Neuronal stem cell (in vitro differentiated cells): ENCODE data around the gene PLCG1.
"Not testable (repeated sequence)": the region's sequence is repeated elsewhere in the genome, so short reads cannot be mapped to it uniquely, and the experiment has no call there.

Experiments used
- DNase-seq: peaks from one replicate; pipeline ENCODE4 v3.0.0-alpha.2; 2013; ENCODE audit warnings: low spot score
- H2AFZ ChIP-seq: one replicate; pipeline ENCODE4 v1.6.1; 2013; ENCODE audit warnings: mild to moderate bottlenecking, low read length, inconsistent platforms
- H2AK5ac ChIP-seq: 2 replicates; pipeline ENCODE4 v1.6.1; 2013; ENCODE audit warnings: low read depth, mild to moderate bottlenecking, inconsistent platforms, low read length, moderate library complexity, mixed read lengths
- H2BK120ac ChIP-seq: 2 replicates; pipeline ENCODE4 v1.6.1; 2013; ENCODE audit warnings: low read depth, mild to moderate bottlenecking, inconsistent platforms, low read length, moderate library complexity, mixed read lengths
- H2BK12ac ChIP-seq: one replicate; pipeline ENCODE4 v1.6.1; 2013; ENCODE audit warnings: low read length, inconsistent platforms
- H2BK15ac ChIP-seq: 2 replicates; pipeline ENCODE4 v1.6.1; 2013; ENCODE audit warnings: mild to moderate bottlenecking, low read length, inconsistent platforms, mixed read lengths
- H2BK5ac ChIP-seq: one replicate; pipeline ENCODE4 v1.6.1; 2013; ENCODE audit warnings: inconsistent platforms, mild to moderate bottlenecking, low read length, moderate library complexity
- H3K14ac ChIP-seq: one replicate; pipeline ENCODE4 v1.6.1; 2013; ENCODE audit warnings: low read length, inconsistent platforms
- H3K18ac ChIP-seq: 2 replicates; pipeline ENCODE4 v1.6.1; 2013; ENCODE audit warnings: low read length, inconsistent platforms
- H3K23ac ChIP-seq: 2 replicates; pipeline ENCODE4 v1.6.1; 2013; ENCODE audit warnings: low read depth, mild to moderate bottlenecking, mixed read lengths, low read length, inconsistent platforms; ENCODE audit not compliant: poor library complexity
- H3K27ac ChIP-seq: replicated peaks from 3 replicates; pipeline ENCODE4 v1.5.1; 2013; ENCODE audit warnings: low read length, inconsistent platforms
- H3K27me3 ChIP-seq, 3 experiments: 2 replicates each; pipeline ENCODE4 v1.6.1; 2013; ENCODE audit warnings: low read length in 3 of 3, mild to moderate bottlenecking in 2 of 3, inconsistent platforms in 1 of 3, low read depth in 1 of 3, mixed read lengths in 1 of 3, moderate library complexity in 1 of 3; ENCODE audit not compliant: control insufficient read depth in 3 of 3, insufficient read depth in 3 of 3
- H3K36me3 ChIP-seq, 2 donors: replicated peaks in 1 of 2; 2 replicates each; pipeline ENCODE4 v1.6.1; 2013; ENCODE audit warnings: low read length in 2 of 2; ENCODE audit not compliant: control insufficient read depth in 2 of 2, insufficient read depth in 2 of 2
- H3K4ac ChIP-seq: 2 replicates; pipeline ENCODE4 v1.6.1; 2013; ENCODE audit warnings: inconsistent platforms, mild to moderate bottlenecking, low read length, moderate library complexity
- H3K4me1 ChIP-seq, 2 donors: 1 replicate in 1 of 2; 2 replicates in 1 of 2; pipeline ENCODE4 v1.6.1; 2013; ENCODE audit warnings: low read length in 2 of 2, low read depth in 1 of 2; ENCODE audit not compliant: control insufficient read depth in 2 of 2, insufficient read depth in 1 of 2
- H3K4me2 ChIP-seq: one replicate; pipeline ENCODE4 v1.6.1; 2013; ENCODE audit warnings: mild to moderate bottlenecking, low read length, inconsistent platforms; ENCODE audit not compliant: insufficient read depth, poor library complexity, severe bottlenecking
- H3K4me3 ChIP-seq, 2 donors: 2 replicates each; pipeline ENCODE4 v1.5.1; 2013; ENCODE audit warnings: low read length in 2 of 2, mild to moderate bottlenecking in 2 of 2, inconsistent platforms in 1 of 2, moderate library complexity in 1 of 2
- H3K79me1 ChIP-seq: one replicate; pipeline ENCODE4 v1.6.1; 2013; ENCODE audit warnings: low read depth, mild to moderate bottlenecking, inconsistent platforms, low read length, moderate library complexity
- H3K9ac ChIP-seq: one replicate; pipeline ENCODE4 v1.6.1; 2013; ENCODE audit warnings: mild to moderate bottlenecking, low read depth, low read length, inconsistent platforms; ENCODE audit not compliant: poor library complexity
- H3K9me3 ChIP-seq, 2 donors: replicated peaks in 1 of 2; 2 replicates each; pipeline versions ENCODE3 to v1.6.1; 2013; ENCODE audit warnings: low read length in 2 of 2, mild to moderate bottlenecking in 2 of 2, inconsistent platforms in 1 of 2, low read depth in 1 of 2, mixed read lengths in 1 of 2, moderate library complexity in 1 of 2; ENCODE audit not compliant: control insufficient read depth in 2 of 2, insufficient read depth in 1 of 2
- H4K8ac ChIP-seq: one replicate; pipeline ENCODE4 v1.6.1; 2013; ENCODE audit warnings: low read depth, mild to moderate bottlenecking, inconsistent platforms, low read length, moderate library complexity
- H4K91ac ChIP-seq: one replicate; pipeline ENCODE4 v1.6.1; 2013; ENCODE audit warnings: low read length, low read depth, mild to moderate bottlenecking, inconsistent platforms; ENCODE audit not compliant: poor library complexity
- WGBS, 2 donors: extraction: QIAGEN DNeasy Blood & Tissue Kit; methylation state at CpG; one replicate each; pipeline ENCODE4 v1.1.7; 2013; ENCODE audit warnings: missing lambda C conversion rate in 2 of 2, mixed read lengths in 1 of 2; ENCODE audit not compliant: insufficient read length in 2 of 2, insufficient replicate concordance in 1 of 2; ENCODE audit errors: extremely low coverage in 2 of 2; 5-methylcytosine and 5-hydroxymethylcytosine counted together

PLCG1 gene

DNA sequence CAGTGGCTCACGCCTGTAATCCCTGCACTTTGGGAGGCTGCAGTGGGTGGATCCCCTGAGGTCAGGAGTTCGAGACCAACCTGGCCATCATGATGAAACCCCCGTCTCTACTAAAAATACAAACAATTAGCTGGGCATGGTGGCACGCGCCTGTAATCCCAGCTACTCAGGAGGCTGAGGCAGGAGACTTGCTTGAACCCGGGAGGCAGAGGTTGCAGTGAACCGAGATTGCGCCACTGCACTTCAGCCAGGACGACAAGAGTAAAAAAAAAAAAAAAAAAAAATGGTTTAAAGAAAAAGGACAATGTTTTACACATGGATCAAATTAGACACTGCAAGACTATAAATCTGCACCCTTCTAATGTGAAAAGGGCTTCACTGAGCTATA is 5.0 kb upstream of the PLCG1 start:
- H3K9ac ChIP-seq, H2AFZ ChIP-seq, H3K9me3 ChIP-seq, H3K4ac ChIP-seq, H3K27me3 ChIP-seq, H2AK5ac ChIP-seq, H3K4me1 ChIP-seq, H2BK5ac ChIP-seq, H2BK15ac ChIP-seq, H3K18ac ChIP-seq, H3K4me3 ChIP-seq, H3K4me2 ChIP-seq, DNase-seq, H2BK120ac ChIP-seq, H4K8ac ChIP-seq, H3K36me3 ChIP-seq, H2BK12ac ChIP-seq, H4K91ac ChIP-seq, H3K27ac ChIP-seq, H3K79me1 ChIP-seq, H3K23ac ChIP-seq, H3K14ac ChIP-seq: not testable (repeated sequence)
- no CpG with 5 or more reads among the region's 9 CpGs for WGBS, 2 donors

DNA sequence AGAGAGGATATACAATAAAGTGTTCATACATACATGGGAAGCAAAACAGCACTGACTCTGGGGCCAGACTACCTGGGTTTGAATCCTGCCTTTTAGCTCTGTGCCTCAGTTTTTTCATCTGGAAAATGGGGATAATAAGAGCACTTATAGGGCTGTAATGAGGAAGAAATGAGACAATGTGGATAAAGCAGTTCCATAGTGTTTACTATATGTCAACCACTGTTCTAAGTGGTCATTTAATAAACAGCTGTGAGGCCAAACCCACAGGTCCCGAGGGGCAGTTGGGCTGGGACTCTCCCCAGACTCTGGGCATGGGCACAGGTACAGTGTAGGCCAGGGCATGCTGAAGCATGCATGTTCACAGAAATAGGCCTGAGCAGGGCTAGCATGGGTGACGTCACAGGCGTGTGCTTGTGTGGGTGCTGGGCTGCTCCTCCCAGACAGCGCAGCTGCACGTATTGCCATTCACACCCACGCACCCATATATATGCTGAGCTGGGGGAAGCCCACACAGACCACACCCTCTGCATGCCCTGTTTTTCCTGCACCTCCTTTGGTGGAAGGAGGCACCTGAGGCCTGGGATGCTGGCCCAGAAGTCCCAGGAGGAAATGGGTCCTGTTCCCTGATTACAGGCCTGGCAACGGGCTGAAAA is 3.5 kb upstream of the PLCG1 start:
- Histone ChIP-seq H2BK15ac (no peak overlapping the region), H3K27me3 (no peaks in the 10 kb centered on the region), H2AK5ac (peak overlapping the region; percentile 86), H3K4me2 (no peak overlapping the region), H3K27ac (no peak overlapping the region), H3K4ac (no peak overlapping the region), H3K14ac (peak overlapping the region; percentile 76), H3K36me3 (peaks cover 0 to 9% of the 10 kb centered on the region in 2 donors), H2AFZ (no peak overlapping the region), H3K4me3 (no peak overlapping the region), H3K9ac (peak overlapping the region; percentile 32), H4K8ac (no peak overlapping the region), H3K79me1 (peaks cover 3% of the 10 kb centered on the region), H3K23ac (peak overlapping the region; percentile 69), H3K9me3 (no peaks in the 10 kb centered on the region), H3K4me1 (peaks cover 5 to 6% of the 10 kb centered on the region in 2 donors), H4K91ac (no peak overlapping the region), H3K18ac (peak overlapping the region; percentile 21), H2BK120ac (no peak overlapping the region), H2BK5ac (no peak overlapping the region), H2BK12ac (no peak overlapping the region)
- no peak for DNase-seq
- WGBS, 2 donors: no CpG with 5 or more reads among the region's 7 CpGs

DNA sequence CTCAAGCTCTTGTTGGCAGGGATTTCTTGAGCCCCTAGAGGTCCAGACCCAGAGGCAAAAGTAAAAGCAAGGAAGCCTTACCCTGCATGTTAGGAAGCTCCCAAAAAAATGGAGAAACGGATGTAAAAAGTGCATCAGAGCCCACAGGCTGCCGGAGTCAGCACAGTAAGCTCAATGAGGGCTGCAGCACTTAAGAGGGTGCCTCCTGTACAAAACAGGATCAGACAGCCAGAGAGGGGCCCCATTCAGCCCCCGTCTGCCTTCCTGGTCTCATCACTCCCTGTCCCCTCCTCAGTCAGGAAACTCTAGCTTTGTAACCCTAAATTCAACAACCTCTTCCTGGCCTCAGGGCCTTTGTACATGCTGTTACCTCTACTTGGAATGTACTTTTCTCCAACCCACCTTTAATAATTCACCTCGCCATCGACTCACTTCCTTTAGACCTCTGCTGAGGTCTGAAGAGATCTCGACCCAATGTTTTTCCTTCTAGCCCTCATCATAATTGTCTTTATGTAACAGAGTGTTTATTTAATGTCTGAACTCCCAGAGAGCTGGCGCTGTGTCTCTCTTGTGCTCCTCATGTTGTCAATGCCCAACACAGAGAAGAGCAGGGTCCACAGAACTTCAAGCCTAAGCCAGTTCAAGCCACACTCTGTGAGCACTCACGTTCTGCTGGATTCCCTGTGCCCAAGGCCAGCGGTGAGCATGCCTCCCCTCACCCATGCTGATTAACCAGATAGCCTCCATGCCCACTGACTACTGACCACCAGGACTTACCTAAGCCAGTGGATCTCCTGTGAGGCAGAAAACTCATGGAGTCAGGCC is 2.8 kb upstream of the PLCG1 start:
- no peak overlapping the region for H3K23ac ChIP-seq
- no peak overlapping the region for H3K14ac ChIP-seq
- H2BK12ac ChIP-seq: no peak overlapping the region
- H2AK5ac ChIP-seq: peak overlapping the region; percentile 86
- no peak overlapping the region for H4K91ac ChIP-seq
- peaks cover 10 to 13% of the 10 kb centered on the region in 2 donors for H3K4me1 ChIP-seq
- no peak overlapping the region for H3K4me2 ChIP-seq
- H2BK15ac ChIP-seq: no peak overlapping the region
- no peak for DNase-seq
- H3K4me3 ChIP-seq: no peak overlapping the region
- peaks cover 4% of the 10 kb centered on the region for H3K79me1 ChIP-seq
- H2AFZ ChIP-seq: no peak overlapping the region
- peak overlapping the region; percentile 11 for H3K18ac ChIP-seq
- WGBS, 2 donors: 100% methylated on average over 1 of the region's 9 CpGs; no CpG with 5 or more reads in 1 of the 2 donors
- no peaks in the 10 kb centered on the region for H3K9me3 ChIP-seq
- peaks cover 2 to 17% of the 10 kb centered on the region in 2 donors for H3K36me3 ChIP-seq
- H3K4ac ChIP-seq: no peak overlapping the region
- no peaks in the 10 kb centered on the region for H3K27me3 ChIP-seq
- no peak overlapping the region for H3K27ac ChIP-seq
- no peak overlapping the region for H4K8ac ChIP-seq
- H2BK120ac ChIP-seq: no peak overlapping the region
- no peak overlapping the region for H3K9ac ChIP-seq
- no peak overlapping the region for H2BK5ac ChIP-seq

DNA sequence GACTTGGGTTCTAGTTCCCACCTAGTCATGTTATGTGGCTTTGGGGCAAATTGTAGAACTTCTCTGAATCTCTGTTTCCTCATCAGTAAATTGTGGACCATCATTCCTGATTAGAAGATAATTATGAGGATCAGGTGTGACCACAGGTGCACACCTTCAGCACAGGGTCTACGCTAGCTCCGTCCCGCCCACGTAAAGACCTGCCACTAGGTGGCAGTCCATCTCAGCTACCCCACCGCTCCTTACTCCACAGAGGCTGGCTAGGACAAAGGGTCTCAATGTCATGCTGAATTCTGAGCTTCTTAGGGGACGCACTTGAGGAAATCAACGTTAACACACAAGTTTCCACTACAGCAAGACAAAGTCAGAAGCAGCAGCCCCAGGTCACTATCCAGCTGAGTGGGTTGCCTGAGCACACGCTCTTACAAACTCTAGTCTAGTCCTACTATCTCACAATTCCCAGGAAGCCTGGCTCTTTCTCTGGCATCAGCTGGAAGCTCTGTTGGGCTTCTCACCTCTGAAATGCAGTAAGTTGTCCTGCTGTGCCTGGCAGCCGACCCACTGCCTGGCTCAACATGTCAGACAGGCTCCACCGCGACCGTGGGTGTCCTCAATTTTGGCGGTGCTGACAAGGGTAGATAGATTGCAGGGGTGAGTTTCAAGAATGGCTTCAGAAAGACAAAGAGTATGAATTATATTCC is 2.0 kb upstream of the PLCG1 start:
- no peak overlapping the region for H3K4me2 ChIP-seq
- WGBS, 2 donors: no CpG with 5 or more reads among the region's 13 CpGs
- no peak overlapping the region for H3K27ac ChIP-seq

More for the DNA sequence above, 2.0 kb upstream of the PLCG1 start:
- peak; percentile 30 for DNase-seq
- Histone ChIP-seq H3K18ac (no peak overlapping the region), H3K9ac (no peak overlapping the region), H3K9me3 (no peaks in the 10 kb centered on the region), H3K36me3 (peaks cover 9 to 23% of the 10 kb centered on the region in 2 donors), H2BK15ac (no peak overlapping the region), H2AK5ac (no peak overlapping the region), H2BK5ac (no peak overlapping the region), H3K4ac (no peak overlapping the region), H3K79me1 (peaks cover 6% of the 10 kb centered on the region), H2BK120ac (no peak overlapping the region), H2BK12ac (no peak overlapping the region), H4K8ac (no peak overlapping the region), H3K14ac (no peak overlapping the region), H2AFZ (no peak overlapping the region), H3K23ac (no peak overlapping the region), H3K4me3 (no peak overlapping the region), H3K27me3 (no peaks in the 10 kb centered on the region), H4K91ac (no peak overlapping the region), H3K4me1 (peaks cover 16 to 19% of the 10 kb centered on the region in 2 donors)
